A549 treated with AZD9567 at 1 μM for 4 hours (cell line): ENCODE data around the gene SPINK14. TPM values are rescaled to one million over a fixed set of nuclear protein-coding genes. Genes with fewer than 3 reads are reported as not detected.

Experiments
- total RNA-seq: library from RNA; stranded (reverse); fragments of 200-300 nt; extraction: Qiagen RNA extraction; gene quantifications from 5 replicates; pipeline ENCODE4 v1.2.3, GENCODE V29; 2022; ENCODE audit not compliant: insufficient read depth

Gene SPINK14
- not detected in 5 replicates for total RNA-seq

GRCh38 chr5:148168246-148168645 is at the start of gene SPINK14:
TSS of gene SPINK14 (plus strand) at chr5:148168546. CDS start at chr5:148169733, 1,187 bp downstream.

GRCh38 chr5:148202531-148203203 is 34.3 kb downstream of the SPINK14 start, which contains the start of gene SPINK6:
TSS of gene SPINK6 (plus strand) at chr5:148203042. CDS start at chr5:148203097, 55 bp downstream.

Other genes with a start within 250 kb of the SPINK14 start
- not detected in 5 replicates for gene SPINK5, start 104.6 kb upstream of the SPINK14 start, total RNA-seq
- 0.39 to 0.57 TPM (median 0.51 TPM) in 4 of 5 replicates, not detected in the other for gene SPINK6, start 34.5 kb downstream of the SPINK14 start, total RNA-seq
- gene MARCOL, start 70.0 kb downstream of the SPINK14 start, total RNA-seq = not detected in 5 replicates
- gene SPINK13, start 100.2 kb downstream of the SPINK14 start, total RNA-seq = 0.20 TPM in 1 of 5 replicates, not detected in the others
- not detected in 5 replicates for gene SPINK7, start 143.9 kb downstream of the SPINK14 start, total RNA-seq
- gene SPINK9, start 167.0 kb downstream of the SPINK14 start, total RNA-seq = not detected in 5 replicates
- gene FBXO38, start 215.4 kb downstream of the SPINK14 start, total RNA-seq = 17.0 to 54.4 TPM (median 18.7 TPM) in 5 replicates